ENCODE measurements around the gene TMPRSS11F.

DNA sequence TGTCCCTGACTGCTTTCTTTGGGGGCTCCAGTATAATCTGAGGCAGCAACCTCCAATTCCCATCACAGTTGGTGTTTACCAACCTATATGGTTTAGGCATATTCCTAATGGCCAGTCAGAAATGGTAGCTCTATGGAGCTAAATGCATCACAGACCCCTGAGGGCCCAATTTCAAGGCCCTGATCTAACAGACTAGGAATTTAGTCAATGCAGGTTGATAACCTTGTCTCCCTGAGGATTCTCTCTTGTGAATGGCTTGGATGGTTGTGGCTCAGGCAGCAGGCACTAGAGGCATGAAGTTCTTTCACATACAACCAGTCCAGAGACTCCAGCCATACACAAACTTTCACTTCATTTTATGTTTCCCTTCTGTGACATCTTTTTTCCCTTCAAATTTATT, 59.4 kb downstream of the TMPRSS11F start:
- TF ChIP-seq POLR2A (IDR thresholded peaks at IDR 0.05), result no peak
- TF ChIP-seq, protein P1, sequence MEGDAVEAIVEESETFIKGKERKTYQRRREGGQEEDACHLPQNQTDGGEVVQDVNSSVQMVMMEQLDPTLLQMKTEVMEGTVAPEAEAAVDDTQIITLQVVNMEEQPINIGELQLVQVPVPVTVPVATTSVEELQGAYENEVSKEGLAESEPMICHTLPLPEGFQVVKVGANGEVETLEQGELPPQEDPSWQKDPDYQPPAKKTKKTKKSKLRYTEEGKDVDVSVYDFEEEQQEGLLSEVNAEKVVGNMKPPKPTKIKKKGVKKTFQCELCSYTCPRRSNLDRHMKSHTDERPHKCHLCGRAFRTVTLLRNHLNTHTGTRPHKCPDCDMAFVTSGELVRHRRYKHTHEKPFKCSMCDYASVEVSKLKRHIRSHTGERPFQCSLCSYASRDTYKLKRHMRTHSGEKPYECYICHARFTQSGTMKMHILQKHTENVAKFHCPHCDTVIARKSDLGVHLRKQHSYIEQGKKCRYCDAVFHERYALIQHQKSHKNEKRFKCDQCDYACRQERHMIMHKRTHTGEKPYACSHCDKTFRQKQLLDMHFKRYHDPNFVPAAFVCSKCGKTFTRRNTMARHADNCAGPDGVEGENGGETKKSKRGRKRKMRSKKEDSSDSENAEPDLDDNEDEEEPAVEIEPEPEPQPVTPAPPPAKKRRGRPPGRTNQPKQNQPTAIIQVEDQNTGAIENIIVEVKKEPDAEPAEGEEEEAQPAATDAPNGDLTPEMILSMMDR (IDR thresholded peaks at IDR 0.05), result no peak
